Retinal pigment epithelial cell (primary cell): ENCODE measurements around the gene KRT5.
"Not testable (repeated sequence)": the region's sequence is repeated elsewhere in the genome, so short reads cannot be mapped to it uniquely, and the experiment has no call there.

Source experiments
- DNase-seq: peaks from one replicate; pipeline ENCODE4 v3.0.0-alpha.2; 2010; ENCODE audit warnings: low read depth
- H3K4me3 ChIP-seq: 2 replicates; pipeline ENCODE4 v1.5.1; 2011; ENCODE audit warnings: mild to moderate bottlenecking, low read length, control low read depth, moderate library complexity
- CTCF ChIP-seq: conservative IDR thresholded peaks from 2 replicates; pipeline ENCODE4 v1.5.1; 2011; ENCODE audit warnings: low read depth, low read length, control low read depth, inconsistent platforms

KRT5 gene

GRCh38 chr12:52506858-52507715 is 13.1 kb downstream of the KRT5 start:
- TF ChIP-seq CTCF, result peak; percentile 73
- DNase-seq, result peak; percentile 21
- no peak overlapping the region for H3K4me3 ChIP-seq

- no peak overlapping the region for H3K4me3 ChIP-seq
- no peak for DNase-seq
- no peak for TF ChIP-seq CTCF
Observed at GRCh38 chr12:52502877-52503276, 17.3 kb downstream of the KRT5 start.

- DNase-seq, result no peak
- no peak overlapping the region for H3K4me3 ChIP-seq
- TF ChIP-seq CTCF, result no peak
Observed at GRCh38 chr12:52501490-52501889, 18.7 kb downstream of the KRT5 start.

GRCh38 chr12:52500574-52500973 is 19.6 kb downstream of the KRT5 start:
- DNase-seq, H3K4me3 ChIP-seq: not testable (repeated sequence)

GRCh38 chr12:52499806-52500560 is 20.2 kb downstream of the KRT5 start:
- no peak for TF ChIP-seq CTCF
- H3K4me3 ChIP-seq, result no peak overlapping the region
- no peak for DNase-seq

- H3K4me3 ChIP-seq, result no peak overlapping the region
- no peak for TF ChIP-seq CTCF
- no peak for DNase-seq
Observed at GRCh38 chr12:52498946-52499345, 21.2 kb downstream of the KRT5 start.

GRCh38 chr12:52497975-52498374 is 22.2 kb downstream of the KRT5 start:
- DNase-seq, result no peak
- TF ChIP-seq CTCF, result no peak
- H3K4me3 ChIP-seq, result no peak overlapping the region
